Endothelial cell of umbilical vein (primary cell): Measurements from ENCODE around the gene SPSB1. TPM values are rescaled to one million over a fixed set of nuclear protein-coding genes. Genes with fewer than 3 reads are reported as not detected.

Experiments used
- BruUV-seq: library from RNA; stranded (reverse); fragments of 400-500 nt; replicated peaks from 2 replicates; lab custom pipeline; 2021; lab: Mats Ljungman, UMichigan
- CTCF ChIA-PET: fragments of 300-600, 350-600 bp; sonication (Branson Sonifier 250); formaldehyde crosslinking; loops from one replicate; lab custom pipeline; 2021; ENCODE audit warnings: antibody characterized with exemption, inconsistent platforms; lab: Charles Lee
- POLR2A ChIA-PET: fragments of 300-600, 350-600 bp; sonication (Branson Sonifier 250); formaldehyde crosslinking; loops from one replicate; lab custom pipeline; 2021; ENCODE audit warnings: antibody characterized with exemption, inconsistent platforms; lab: Charles Lee
- DNase-seq: peaks from one replicate; pipeline ENCODE4 v3.0.0-alpha.2; 2011; ENCODE audit warnings: low read depth, low spot score
- FAIRE-seq: peaks from 2 replicates; lab custom pipeline; 2011; peaks lifted over from hg19 to GRCh38; lab: Jason Lieb, UNC
- H2AFZ ChIP-seq: 2 replicates; pipeline ENCODE4 v1.6.0; 2012; ENCODE audit warnings: low read depth, low read length, control low read depth, inconsistent platforms
- H3K27ac ChIP-seq: 2 replicates; pipeline ENCODE4 v1.5.1; 2011; ENCODE audit warnings: low read depth, mild to moderate bottlenecking, control low read depth, low read length, moderate library complexity; ENCODE audit not compliant: insufficient read depth
- H3K27me3 ChIP-seq, 2 experiments: 2 replicates each; pipeline versions ENCODE4 v1.6.0 to v1.6.1; 2011; ENCODE audit warnings: low read length in 2 of 2, mixed read lengths in 1 of 2; ENCODE audit not compliant: control insufficient read depth in 2 of 2, insufficient read depth in 2 of 2
- H3K36me3 ChIP-seq, 2 experiments: 2 replicates in 1 of 2; 3 replicates in 1 of 2; pipeline ENCODE4 v1.5.1; 2011; ENCODE audit warnings: low read length in 2 of 2, mild to moderate bottlenecking in 1 of 2, moderate library complexity in 1 of 2; ENCODE audit not compliant: control insufficient read depth in 2 of 2, insufficient read depth in 2 of 2; ENCODE audit errors: extremely low read depth in 1 of 2
- H3K4me1 ChIP-seq: 3 replicates; pipeline ENCODE4 v1.5.1; 2011; ENCODE audit warnings: mild to moderate bottlenecking, low read length; ENCODE audit not compliant: control insufficient read depth, insufficient read depth; ENCODE audit errors: extremely low read depth
- H3K4me2 ChIP-seq: 2 replicates; pipeline ENCODE4 v1.6.1; 2011; ENCODE audit warnings: low read length, control low read depth, mixed read lengths; ENCODE audit not compliant: insufficient read depth
- H3K4me3 ChIP-seq, 3 experiments: fragments of 200-600 bp in 1 of 3; sonication (generic), shearing (Covaris generic) in 1 of 3; replicated peaks in 1 of 3; 2 replicates each; pipeline ENCODE4 v1.5.1; 2011 to 2016; ENCODE audit warnings: control low read depth in 3 of 3, low read length in 3 of 3, mild to moderate bottlenecking in 2 of 3, inconsistent platforms in 1 of 3, low read depth in 1 of 3, moderate library complexity in 1 of 3; ENCODE audit not compliant: insufficient read depth in 1 of 3
- H3K79me2 ChIP-seq: 2 replicates; pipeline ENCODE4 v1.6.0; 2012; ENCODE audit warnings: low read length, inconsistent platforms; ENCODE audit not compliant: control insufficient read depth, insufficient read depth
- H3K9ac ChIP-seq: replicated peaks from 2 replicates; pipeline ENCODE3; 2011; ENCODE audit warnings: low read length, control low read depth; ENCODE audit not compliant: insufficient read depth; ENCODE audit errors: extremely low read depth
- H3K9me1 ChIP-seq: replicated peaks from 3 replicates; pipeline ENCODE4 v1.6.0; 2011; ENCODE audit warnings: mild to moderate bottlenecking, low read length; ENCODE audit not compliant: control insufficient read depth, insufficient read depth; ENCODE audit errors: extremely low read depth
- H3K9me3 ChIP-seq: replicated peaks from 2 replicates; pipeline ENCODE4 v1.5.1; 2012; ENCODE audit warnings: low read length, inconsistent platforms; ENCODE audit not compliant: control insufficient read depth, insufficient read depth
- H4K20me1 ChIP-seq: replicated peaks from 2 replicates; pipeline ENCODE3; 2011; ENCODE audit warnings: mild to moderate bottlenecking, low read length; ENCODE audit not compliant: control insufficient read depth, insufficient read depth; ENCODE audit errors: extremely low read depth
- EZH2 ChIP-seq: IDR thresholded peaks from 2 replicates; pipeline ENCODE4 v1.6.1; 2012; ENCODE audit warnings: borderline replicate concordance, low read depth, mild to moderate bottlenecking, moderate library complexity, low read length, inconsistent platforms; ENCODE audit not compliant: severe bottlenecking
- FOS ChIP-seq: IDR thresholded peaks from 2 replicates; pipeline ENCODE4 v1.6.1; 2011; ENCODE audit warnings: mild to moderate bottlenecking, low read length, moderate library complexity, borderline replicate concordance; ENCODE audit not compliant: insufficient read depth
- GATA2 ChIP-seq: IDR thresholded peaks from 2 replicates; pipeline ENCODE4 v1.7.0; 2011; ENCODE audit warnings: low read depth, mild to moderate bottlenecking, moderate library complexity, mixed read lengths, low read length; ENCODE audit not compliant: insufficient read length, insufficient read depth
- MYC ChIP-seq: IDR thresholded peaks from one replicate; pipeline ENCODE4 v1.6.1; 2011; ENCODE audit warnings: mild to moderate bottlenecking, low read depth, low read length
- dilution Hi-C: fragments of 300-500 bp; cut with MboI; formaldehyde crosslinking; loops from one replicate; pipeline ENCODE4 v1.15.0; 2019; ENCODE audit warnings: low sequenced_read_pairs; ENCODE audit not compliant: extremely low pct_ligation_motif_present
- intact Hi-C: fragments of 100-400 bp; cut with micrococcal nuclease; formaldehyde crosslinking; loops from one replicate; pipeline ENCODE4 v1.10.0; 2022
- polyA plus RNA-seq, 4 experiments: library from polyadenylated mRNA; depleted of rRNA in 3 of 4; stranded (reverse) in 3 of 4; unstranded in 1 of 4; fragments of >200 nt; gene quantifications; 2 replicates each; pipeline versions ENCODE4 v1.2.1 to v1.2.3, GENCODE V29; 2011 to 2012; ENCODE audit warnings: missing spikeins in 1 of 4
- total RNA-seq: library from RNA; stranded (reverse); gene quantifications from 2 replicates; pipeline ENCODE4 v1.2.3, GENCODE V29; 2021
- TF ChIP-seq, protein P1 (sequence below), 2 donors: IDR thresholded peaks; 1 replicate in 1 of 2; 2 replicates in 1 of 2; pipeline ENCODE4 v1.5.1; 2011; ENCODE audit warnings: low read length in 2 of 2, mild to moderate bottlenecking in 2 of 2, moderate library complexity in 2 of 2, control low read depth in 1 of 2, inconsistent platforms in 1 of 2, low read depth in 1 of 2; ENCODE audit not compliant: insufficient read depth in 1 of 2; ENCODE audit errors: extremely low read depth in 1 of 2
- TF ChIP-seq, protein P2 (sequence below): IDR thresholded peaks from 2 replicates; pipeline ENCODE4 v1.6.1; 2011; ENCODE audit not compliant: insufficient read depth, insufficient read length

The SPSB1 gene
- total and polyA plus RNA-seq, 2 donors (not counting 3 experiments of a cell fraction or from before 2014, with no cell fraction given) = 41.9 to 61.2 TPM

DNA sequence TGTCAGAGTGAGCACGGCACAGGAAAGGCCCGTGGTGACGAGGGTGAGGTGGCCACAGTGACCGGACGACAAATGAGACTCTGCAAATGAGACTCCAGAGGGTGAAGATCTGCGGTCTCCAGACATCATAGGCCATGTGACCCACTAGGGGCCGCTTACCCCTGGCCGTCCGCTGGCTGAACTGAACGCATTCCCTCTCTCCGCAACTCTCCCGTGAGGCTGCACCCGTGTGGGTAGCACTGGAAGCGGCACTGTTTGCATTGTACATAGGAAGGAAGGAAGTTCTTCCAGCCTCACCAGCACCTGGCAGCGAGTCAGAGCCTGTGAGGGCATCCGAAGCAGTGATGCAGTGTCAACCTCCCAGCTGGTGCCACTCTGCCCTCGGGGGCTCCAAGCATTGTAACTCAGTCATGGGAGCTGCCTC, 23.6 kb upstream of the SPSB1 start:
- TF ChIP-seq, protein P1, sequence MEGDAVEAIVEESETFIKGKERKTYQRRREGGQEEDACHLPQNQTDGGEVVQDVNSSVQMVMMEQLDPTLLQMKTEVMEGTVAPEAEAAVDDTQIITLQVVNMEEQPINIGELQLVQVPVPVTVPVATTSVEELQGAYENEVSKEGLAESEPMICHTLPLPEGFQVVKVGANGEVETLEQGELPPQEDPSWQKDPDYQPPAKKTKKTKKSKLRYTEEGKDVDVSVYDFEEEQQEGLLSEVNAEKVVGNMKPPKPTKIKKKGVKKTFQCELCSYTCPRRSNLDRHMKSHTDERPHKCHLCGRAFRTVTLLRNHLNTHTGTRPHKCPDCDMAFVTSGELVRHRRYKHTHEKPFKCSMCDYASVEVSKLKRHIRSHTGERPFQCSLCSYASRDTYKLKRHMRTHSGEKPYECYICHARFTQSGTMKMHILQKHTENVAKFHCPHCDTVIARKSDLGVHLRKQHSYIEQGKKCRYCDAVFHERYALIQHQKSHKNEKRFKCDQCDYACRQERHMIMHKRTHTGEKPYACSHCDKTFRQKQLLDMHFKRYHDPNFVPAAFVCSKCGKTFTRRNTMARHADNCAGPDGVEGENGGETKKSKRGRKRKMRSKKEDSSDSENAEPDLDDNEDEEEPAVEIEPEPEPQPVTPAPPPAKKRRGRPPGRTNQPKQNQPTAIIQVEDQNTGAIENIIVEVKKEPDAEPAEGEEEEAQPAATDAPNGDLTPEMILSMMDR (IDR thresholded peaks at IDR 0.05; ENCODE audit: extremely low read depth in 1 of 2, insufficient read depth in 1 of 2, low read depth in 1 of 2, low read length in 2 of 2) = peak in 1 of 2 donors; percentile 2
- TF ChIP-seq MYC (no peak), EZH2 (no peak), GATA2 (no peak), FOS (no peak)
- TF ChIP-seq, protein P2, sequence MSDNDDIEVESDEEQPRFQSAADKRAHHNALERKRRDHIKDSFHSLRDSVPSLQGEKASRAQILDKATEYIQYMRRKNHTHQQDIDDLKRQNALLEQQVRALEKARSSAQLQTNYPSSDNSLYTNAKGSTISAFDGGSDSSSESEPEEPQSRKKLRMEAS = no peak
- Histone ChIP-seq H3K9me3 (no peaks in the 10 kb centered on the region), H3K79me2 (no peaks in the 10 kb centered on the region), H3K4me2 (no peak overlapping the region), H3K36me3 (peaks cover 0 to 3% of the 10 kb centered on the region in 2 experiments), H3K9me1 (no peaks in the 10 kb centered on the region), H3K9ac (no peak overlapping the region), H2AFZ (no peak overlapping the region), H3K4me3 (no peak overlapping the region), H4K20me1 (no peaks in the 10 kb centered on the region), H3K4me1 (no peaks in the 10 kb centered on the region), H3K27ac (no peak overlapping the region), H3K27me3 (no peaks in the 10 kb centered on the region)
- dilution Hi-C loops (no loop called here), intact Hi-C loops (loop anchor here (5.0 kb wide), 1 partner anchor 303 kb away; no protein-coding TSS in a partner anchor)
- ChIA-PET POLR2A (interaction anchor here (1.1 kb wide), 1 partner anchor 35 kb away, joined by 4 read pairs; the partner anchor contains the start of gene H6PD), CTCF (interaction anchor here (0.7 to 9.6 kb wide), 10 partner anchors 14 to 305 kb away, joined by 3 to 232 read pairs (median 6); no protein-coding TSS in a partner anchor)
- no TSS peak for BruUV-seq
- FAIRE-seq (peak; percentile 66), DNase-seq (peak; percentile 16)
